ENCODE results near the gene DEPP1.

DEPP1 gene

DNA sequence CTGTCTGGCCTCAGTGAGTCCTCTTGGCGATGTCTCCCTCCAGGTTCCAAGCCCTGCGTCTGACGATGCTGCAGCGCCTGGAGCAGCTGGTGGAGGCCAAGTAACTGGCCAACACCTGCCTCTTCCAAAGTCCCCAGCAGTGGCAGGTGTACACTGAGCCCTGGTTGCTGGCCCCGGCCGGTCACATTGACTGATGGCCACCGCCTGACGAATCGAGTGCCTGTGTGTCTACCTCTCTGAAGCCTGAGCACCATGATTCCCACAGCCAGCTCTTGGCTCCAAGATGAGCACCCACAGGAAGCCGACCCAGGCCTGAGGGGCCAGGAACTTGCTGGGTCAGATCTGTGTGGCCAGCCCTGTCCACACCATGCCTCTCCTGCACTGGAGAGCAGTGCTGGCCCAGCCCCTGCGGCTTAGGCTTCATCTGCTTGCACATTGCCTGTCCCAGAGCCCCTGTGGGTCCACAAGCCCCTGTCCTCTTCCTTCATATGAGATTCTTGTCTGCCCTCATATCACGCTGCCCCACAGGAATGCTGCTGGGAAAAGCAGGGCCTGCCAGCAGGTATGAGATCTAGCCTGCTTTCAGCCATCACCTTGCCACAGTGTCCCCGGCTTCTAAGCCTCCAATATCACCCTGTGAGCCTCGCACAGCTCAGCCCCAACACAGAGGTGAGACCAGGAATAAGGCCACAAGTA lies 14.8 kb upstream of the DEPP1 start:
- DNase-seq: peak; percentile 39 to 45

DNA sequence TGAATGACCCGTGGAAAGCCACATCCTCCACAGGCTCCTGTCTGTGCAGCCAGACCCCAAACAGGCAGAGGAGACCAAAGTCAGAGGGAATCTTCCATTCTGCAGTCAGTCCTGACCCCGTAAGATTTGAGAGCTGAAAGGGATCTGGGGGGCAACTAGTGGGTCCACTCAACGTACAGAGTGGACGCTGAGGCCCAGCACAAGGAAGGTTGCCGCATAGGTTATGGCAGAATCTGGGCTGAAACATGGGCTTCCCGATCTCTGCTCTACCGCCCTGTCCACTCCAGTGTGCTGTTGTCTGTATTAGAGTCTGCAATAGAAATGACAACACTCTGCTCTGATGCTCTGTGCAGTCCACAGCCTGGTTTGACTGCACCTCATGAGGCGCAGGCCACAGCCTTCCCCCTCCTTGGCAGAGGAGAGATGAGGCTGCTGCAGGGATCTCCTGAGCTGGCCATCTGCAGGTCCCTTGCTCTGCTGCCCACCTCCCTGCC lies 14.2 kb upstream of the DEPP1 start:
- no peak for DNase-seq

DNA sequence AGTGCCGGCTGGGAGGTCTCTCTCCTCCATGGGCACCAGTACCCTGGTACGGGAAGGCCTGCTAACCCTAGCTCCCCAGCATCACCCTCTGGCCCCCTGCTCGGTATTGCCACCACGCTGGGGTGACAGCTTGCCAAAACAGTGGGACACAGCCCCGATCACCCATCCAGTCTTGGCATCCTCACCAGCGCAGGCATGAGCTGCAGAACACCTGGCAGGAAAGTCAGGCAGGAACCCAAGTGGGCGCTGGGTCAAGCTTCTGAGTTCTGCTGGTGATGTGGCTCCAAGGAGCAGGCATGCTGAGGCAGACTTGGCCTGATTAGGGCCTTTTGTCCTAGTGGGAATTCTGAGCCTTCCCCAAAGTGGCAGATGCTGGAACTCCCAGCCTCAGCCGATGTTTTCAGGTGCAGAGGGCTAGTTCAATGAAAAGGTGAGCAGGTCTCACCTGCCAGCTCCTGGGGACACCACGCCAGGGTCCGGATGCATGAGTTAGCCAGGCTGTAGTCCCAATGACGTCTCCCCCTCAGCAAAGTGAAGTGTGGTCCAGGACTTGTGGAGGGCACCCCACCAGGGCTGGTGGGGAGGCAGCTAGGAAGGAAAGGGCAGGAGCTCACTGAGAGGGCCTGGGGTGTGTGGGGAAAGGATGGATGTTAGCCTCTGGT lies 13.6 kb upstream of the DEPP1 start:
- DNase-seq: no peak

DNA sequence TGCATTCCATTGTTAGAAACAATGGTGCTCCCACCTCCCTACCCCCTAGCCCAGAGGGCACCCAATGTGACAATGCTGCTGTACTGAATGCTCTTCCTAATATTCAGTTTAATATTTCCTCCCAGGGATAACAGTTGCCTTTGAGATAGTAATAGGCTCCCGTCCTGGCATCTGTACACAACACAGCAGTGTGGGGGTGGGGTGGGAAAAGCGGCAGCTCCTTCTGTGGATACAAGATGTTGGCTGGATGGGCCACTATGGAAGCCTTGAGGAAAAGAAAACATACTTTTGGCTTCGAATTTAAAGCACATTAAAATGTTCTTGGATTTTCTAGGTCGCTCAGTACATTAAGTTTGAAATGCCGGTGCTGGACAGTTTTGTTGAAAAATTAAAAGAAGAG lies 13.0 kb upstream of the DEPP1 start:
- DNase-seq: no peak

DNA sequence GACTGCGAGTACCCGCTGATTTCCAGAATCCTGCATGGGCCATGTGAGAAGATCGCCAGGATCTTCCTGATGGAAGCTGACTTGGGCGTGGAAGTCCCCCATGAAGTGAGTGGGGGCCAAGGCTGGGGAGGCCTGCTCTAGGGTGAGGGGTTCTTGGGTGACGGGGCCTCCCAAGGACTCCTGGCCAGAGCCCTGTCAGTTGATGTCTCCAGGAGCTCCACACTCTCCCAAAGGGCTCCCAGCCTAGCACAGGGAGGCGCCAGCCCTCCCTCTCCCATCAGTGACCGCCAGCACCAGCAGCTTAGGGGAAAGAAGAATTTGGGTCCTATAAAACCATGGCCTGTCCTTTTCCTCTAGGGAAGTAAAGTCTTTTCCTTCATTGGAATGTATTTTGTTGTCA lies 12.4 kb upstream of the DEPP1 start:
- no peak for DNase-seq

DNA sequence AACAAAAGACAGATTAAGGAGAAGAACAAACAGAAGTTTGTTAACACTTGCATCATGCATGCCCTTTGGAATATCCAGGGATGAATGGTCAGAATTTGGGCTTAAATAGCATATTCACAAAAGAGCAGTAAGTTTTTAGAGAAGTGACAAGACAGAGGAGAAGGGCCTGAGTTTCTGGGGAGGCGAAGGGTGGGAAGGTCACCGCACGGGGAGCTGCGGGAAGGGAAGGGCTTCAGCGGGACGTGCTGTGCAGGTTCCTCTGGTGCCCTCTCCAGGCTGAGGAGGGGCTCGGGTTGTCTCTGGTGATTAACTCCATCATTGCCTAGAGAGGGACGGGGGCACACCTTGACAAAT lies 11.7 kb upstream of the DEPP1 start:
- no peak for DNase-seq

DNA sequence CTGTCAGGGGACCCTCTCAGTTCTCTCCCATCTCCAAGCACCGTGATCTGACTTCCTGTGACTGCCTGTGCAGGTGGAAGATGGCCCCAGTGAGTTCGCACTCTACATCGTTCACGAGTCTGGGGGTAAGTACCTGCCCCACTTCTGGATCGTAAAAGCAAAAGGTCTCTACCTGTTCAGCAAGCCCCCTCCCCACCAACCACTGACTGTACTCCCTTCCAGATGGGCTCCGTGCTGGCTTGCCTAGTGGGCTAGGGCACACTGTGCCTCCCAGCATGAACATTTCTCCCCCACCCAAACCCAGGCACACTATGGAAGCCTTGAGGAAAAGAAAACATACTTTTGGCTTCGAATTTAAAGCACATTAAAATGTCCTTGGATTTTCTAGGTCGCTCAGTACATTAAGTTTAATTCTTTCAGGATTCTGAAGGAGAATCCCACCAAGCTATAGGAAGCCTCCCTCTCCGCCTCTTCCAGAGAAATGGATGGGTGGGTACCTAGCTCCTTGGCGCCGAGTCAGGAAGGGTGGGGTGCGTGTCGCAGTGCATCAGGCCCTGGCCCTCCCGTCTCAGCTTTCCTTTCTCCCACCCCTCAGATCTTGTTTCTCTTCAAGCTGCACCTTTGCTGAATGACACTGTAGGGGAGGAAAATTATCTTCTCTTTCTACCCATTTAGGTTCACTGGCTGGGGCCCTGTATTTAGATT lies 11.1 kb upstream of the DEPP1 start:
- DNase-seq: no peak

DNA sequence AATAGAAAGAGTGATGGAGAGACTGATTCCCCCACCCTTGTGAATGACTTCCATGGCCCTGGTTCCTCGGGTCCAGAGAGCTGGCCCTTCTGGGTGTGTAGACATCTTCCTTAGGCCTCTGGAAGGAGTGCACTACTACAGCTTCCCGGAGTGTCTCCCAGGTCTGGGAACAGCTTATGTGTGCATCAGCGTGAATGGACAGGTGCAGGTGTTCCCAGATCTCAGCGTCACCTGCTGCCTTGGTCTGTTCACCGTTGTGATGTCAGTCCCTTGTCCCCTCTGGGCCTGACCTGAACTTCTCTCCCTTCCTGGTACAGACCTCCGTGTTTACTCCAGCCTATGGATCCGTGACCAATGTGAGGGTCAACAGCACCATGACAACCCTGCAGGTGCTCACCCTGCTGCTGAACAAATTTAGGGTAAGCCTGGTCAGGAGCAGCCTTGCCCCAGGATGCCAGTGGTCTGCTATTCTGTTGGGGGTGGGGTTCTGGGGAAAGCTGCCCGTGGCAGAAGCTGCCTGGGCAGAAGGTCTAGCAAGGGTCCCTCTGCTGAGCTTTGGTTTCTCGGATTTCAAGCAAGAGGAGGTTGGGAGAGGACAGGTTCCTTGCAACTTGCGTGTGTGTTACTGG lies 10.5 kb upstream of the DEPP1 start:
- DNase-seq: no peak

DNA sequence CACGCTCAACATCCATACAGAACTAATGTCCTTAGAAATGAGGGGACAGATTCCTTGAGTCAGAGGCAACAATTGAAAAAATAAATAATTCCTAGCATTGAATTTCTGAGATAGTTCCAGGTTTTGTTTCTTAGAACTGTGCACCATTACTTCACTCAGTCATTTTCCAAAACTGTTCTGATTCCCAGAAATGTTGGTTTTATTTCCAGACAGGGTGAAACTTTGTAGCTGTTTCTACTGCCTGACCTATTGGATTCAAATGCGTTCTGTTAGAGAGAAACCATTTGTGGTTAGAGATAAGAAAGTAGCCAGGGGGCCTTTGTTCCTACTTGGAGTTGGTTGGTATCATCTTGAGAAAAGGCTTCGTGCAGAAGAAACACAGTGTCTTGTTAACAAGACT lies 8.1 kb upstream of the DEPP1 start:
- DNase-seq: no peak

DNA sequence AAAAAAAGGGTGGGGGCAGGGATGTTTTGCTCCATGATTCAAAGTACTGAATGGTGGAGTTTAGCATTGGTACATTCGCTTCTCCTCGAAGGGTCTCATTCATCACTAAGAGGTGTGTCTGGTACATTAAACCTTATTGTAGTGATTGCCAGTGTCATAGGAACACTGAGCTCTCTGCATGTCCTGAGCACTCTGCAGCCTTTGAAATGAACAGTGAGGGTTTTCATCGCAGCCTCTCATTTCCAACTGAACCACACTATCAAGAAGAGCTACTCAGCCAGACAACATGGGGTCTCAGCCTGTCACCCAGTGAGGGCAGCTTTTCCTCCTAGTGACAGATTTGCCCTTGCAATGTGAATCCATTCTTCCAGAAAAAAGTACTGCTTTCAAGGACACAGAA lies 7.6 kb upstream of the DEPP1 start:
- DNase-seq: no peak

DNA sequence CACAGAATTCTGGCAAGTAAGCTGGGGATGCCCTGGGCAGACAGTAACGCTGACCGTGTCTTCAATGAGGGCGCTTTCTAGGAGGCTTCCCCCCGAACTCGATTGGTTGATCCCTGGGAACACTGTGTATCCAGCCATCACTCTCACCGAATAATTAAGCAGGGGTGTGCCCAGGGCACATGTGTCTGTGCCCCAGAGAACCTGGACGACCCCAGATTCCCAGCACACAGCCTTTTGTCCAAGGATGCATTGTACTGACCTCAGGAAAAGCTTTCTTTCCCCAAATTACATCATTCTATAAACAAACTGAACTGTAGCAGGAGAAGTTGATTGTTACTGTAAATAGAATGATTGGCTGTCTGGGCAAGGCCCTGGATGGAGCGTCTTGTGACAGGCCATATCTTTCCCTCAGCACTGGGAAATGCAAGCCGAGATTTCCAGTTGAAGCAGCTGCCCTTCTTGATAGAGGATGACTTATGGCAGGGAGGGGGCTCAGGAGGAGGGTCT lies 6.6 kb upstream of the DEPP1 start:
- DNase-seq: no peak

DNA sequence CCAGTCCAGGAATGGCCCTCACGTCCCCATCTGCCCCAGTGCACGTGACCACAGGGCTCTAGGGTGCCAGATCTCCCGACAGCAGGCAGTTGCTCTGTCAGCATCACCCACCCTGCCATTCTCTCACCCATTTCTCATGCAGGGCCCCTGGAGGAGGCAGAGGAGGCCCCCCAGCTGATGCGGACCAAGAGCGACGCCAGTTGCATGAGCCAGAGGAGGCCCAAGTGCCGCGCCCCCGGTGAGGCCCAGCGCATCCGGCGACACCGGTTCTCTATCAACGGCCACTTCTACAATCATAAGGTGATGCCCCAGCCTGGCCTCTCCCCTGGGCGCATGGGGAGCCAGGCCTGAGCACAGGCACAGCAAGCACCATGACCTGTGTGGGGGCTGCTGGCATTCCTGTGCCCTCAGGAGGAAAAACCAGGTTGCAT lies 6.1 kb upstream of the DEPP1 start:
- no peak for DNase-seq

DNA sequence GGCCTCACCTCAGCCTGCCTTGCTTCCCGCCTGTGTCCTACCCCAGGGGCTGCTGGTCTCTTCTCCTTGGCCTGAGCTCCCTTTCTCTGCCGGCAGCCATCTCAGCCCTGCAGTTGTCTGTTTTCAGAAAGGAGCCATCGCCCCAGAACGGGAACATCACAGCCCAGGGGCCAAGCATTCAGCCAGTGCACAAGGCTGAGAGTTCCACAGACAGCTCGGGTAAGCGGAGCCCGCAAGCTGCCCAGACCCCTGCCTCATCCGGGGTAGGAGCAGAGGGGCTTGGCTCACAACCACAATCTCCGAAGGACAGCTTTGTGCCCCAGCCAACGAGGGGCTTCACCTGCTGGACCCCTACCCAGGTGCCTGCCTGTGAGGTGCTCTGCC lies 5.3 kb upstream of the DEPP1 start:
- DNase-seq: no peak

DNA sequence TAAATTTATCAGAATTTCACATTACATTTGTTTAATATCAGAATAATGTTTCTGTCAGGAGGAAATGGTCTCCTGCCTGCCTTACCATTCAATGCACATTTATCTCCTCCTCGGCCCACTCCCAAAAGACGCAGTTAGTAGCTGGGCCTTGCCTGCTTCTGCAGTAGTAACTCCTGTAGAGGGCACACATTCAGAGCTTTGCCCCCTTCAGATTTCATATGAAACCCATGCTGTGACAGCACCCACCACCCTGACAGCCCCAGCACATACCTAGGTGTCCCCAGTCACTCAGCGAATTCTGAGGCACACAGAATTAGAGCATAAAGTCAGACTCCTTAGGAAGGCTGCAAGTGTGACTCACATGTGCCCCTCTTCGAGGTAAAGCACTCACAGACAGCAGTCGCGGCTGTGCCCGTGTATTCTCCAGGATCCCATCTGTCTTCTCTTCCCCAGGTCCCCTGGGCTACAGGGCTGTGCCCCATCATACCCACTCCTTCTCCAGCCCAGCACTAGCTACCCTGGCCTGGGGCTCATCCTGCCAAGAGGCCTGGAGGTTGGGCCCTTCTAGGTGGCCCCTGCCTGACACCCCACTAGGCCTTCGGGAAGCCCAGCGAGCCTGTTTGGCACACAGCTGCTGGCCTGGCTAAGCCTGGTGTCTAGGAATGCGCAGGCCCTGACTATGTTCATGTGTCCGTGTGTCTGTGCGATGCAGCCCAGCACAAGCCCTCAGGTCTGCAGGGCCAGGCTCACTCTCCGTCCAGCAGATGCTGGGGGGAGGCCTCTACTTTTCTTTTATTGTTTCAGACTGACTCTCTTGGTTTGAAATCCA lies 4.7 kb upstream of the DEPP1 start:
- DNase-seq: no peak

DNA sequence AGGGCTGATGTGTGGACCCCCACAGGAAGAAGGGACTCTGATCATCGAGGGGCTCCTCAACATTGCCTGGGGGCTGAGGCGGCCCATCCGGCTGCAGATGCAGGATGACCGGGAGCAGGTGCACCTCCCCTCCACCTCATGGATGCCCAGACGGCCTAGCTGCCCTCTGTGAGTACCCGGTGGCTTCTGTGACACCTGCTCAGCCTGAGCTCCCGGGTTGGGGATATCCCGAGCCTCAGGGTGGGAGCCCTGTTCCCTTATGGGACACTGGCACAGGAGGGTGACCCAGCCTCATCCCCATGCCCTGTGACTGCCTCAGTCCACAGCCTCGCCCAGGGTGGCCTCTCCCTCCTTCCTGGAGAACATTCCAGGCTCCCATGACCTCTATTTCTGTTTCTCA lies 3.9 kb upstream of the DEPP1 start:
- no peak for DNase-seq

DNA sequence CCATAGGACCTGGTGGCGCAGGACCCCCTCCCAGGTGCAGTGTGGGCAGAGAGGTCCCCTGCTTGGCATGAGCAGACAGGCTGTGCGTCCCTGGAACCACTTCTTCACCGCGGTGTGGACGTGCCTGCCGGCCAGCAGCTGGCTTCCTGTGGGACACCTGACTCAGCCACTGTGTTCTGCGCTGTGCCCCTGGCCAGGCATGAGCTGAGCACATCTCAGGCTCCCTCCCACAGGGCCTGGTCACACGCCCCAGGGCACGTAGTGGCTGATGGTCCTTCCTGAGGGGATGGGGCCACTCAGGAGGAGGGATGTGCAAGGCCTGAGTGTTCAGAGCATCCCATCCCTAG lies 3.5 kb upstream of the DEPP1 start:
- DNase-seq: peak in 1 of 2 experiments; percentile 32

DNA sequence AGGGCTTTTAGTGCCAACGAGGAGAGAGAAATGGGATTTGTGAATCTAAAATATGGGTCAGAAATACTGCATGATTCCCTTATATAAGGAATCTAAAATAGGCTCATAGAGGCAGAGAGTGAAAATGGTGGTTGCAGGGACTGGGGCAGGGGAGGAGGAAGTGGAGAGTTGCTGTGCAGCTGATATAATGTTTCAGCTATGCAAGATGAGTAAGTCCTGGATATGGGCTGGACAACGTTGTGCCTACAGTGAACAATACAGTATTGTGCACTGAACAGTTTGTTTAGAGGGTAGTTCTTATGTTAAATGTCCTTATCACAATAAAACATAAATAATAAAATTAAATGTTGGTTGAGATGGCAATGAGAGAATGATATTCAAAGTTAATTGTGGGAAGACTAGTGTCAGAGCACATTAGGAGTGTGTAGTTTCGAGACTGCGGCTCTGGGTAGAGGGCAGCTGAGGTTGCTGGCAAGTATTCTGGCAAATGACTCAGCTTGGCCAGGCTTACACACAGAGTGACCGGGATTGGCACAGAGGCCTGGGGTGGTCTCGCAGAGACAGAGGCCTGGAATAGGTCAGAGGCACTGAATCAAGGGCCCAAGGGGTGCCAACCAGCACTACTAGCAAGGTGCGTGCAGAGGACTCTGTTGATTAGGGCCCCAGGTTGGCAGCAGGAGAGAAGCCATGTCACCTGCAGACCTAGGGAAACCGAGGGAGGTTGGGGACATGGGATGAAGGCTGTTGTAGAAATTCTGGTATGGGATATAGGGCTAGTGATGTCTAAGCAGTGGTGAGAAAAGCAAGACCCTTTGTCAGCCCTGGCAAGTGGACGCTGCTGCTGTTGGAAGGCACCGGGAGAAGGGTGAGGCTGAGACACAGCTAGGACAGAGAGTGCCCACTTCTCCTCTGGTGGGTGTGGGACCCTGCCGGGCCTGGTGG lies 2.8 kb upstream of the DEPP1 start:
- no peak for DNase-seq

DNA sequence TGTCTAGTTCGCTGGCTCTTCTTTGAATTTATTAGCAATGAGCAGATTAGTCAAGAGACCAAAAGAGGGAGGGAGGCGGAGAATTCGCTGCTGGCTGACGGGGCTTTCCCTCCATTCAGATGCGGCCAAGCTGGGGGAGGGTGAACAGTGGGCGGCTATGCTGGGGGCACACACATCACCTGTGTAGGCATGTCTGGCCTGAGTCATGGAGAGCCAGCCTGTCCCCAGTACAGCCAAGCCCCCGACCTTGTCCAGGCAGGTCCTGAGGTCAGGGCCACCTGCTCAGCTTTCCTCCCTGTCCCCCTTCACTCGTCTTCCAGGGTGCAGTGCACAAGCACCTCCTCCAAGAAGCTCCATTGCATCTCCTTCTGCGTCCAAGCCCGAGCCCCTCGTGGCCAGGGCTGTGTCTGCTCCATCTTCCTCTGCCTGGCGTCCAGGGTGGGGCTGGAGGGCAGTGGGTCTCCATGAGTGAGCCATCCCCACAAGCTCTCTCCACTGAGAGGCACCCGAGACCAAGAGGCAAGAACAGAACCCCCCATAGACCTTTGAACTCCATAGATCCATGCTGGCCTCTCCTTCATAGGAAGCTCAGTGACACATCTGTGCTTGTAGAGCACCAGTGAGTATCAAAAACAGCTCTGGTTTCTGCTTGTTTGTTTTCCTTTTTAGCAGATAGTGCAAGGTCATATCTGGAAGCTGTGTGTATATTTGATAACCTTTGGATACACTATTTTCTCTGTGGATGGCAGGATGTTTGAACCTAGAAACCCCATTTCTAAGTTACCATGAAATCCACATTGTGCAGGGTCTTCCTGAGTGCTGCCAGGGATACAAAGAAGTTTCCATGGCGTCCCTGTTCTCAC lies 1.9 kb upstream of the DEPP1 start:
- DNase-seq: no peak

DNA sequence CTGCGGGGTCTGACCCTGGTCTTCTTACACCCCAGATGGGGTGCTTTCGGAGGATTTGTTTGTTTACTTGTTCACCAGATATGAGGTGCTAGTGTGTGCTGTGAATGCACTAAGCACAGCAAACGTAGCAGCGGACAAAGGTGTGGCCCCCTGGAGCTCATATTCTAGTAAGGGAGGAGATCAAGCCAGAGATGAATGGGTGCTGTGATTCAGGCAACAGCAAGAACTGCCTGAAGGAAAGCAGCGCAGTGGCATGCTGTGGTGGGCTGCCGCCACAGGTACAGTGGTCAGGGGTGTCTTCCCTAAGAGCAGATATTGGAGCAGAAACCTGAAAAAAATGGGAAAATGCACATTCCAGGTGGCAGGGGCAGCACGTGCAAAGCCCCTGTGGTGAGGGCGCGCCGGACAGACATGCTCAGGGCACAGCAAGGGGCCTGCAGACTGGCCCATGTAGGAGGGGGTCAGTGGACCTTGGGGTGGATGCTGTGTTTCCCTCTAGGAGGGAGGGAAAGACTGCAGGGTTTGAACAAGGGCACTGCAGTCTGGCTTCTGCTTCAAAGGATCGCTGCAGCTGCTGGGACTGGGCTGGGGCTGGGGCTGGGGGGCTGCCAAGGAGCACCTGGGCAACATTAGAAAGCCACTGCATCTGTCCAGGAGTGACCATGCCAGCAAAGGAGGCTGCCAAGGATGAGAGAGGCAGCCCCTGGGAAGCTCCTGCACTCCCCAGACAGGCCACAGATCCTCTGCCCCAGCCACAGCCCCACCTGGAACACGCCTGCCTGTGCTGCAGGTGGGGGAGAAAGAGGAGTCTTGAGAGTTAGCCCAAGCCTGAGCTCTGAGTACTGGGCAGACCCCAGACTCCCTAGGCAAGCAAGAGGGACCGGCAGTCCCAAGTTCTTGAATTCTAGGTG lies 927 bp upstream of the DEPP1 start:
- no peak for DNase-seq

DNA sequence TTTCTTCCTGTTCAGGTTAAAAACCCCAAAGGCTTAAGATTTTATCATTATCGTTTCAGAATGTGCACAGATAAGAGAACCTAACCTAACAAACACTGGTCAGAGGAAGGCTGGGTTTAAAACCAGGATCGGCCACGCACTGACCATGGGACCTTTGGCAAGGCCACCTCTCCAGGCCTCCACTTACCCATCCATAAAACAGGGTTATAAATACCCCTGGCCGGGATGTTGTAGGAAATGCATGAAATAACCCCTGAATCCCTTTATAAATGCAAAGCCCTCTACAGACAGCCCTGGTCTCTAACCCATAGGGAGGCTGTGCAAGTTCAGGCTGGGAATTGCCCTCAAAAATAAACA lies 418 bp downstream of the DEPP1 start:
- no peak for DNase-seq
